ENCODE measurements around the gene RALA.
"Not testable (repeated sequence)": the region's sequence is repeated elsewhere in the genome, so short reads cannot be mapped to it uniquely, and the experiment has no call there.

RALA gene

GRCh38 chr7:39727231-39728012, 104.0 kb downstream of the RALA start:
- no peak for DNase-seq (ENCODE audit: low read depth)

DNA sequence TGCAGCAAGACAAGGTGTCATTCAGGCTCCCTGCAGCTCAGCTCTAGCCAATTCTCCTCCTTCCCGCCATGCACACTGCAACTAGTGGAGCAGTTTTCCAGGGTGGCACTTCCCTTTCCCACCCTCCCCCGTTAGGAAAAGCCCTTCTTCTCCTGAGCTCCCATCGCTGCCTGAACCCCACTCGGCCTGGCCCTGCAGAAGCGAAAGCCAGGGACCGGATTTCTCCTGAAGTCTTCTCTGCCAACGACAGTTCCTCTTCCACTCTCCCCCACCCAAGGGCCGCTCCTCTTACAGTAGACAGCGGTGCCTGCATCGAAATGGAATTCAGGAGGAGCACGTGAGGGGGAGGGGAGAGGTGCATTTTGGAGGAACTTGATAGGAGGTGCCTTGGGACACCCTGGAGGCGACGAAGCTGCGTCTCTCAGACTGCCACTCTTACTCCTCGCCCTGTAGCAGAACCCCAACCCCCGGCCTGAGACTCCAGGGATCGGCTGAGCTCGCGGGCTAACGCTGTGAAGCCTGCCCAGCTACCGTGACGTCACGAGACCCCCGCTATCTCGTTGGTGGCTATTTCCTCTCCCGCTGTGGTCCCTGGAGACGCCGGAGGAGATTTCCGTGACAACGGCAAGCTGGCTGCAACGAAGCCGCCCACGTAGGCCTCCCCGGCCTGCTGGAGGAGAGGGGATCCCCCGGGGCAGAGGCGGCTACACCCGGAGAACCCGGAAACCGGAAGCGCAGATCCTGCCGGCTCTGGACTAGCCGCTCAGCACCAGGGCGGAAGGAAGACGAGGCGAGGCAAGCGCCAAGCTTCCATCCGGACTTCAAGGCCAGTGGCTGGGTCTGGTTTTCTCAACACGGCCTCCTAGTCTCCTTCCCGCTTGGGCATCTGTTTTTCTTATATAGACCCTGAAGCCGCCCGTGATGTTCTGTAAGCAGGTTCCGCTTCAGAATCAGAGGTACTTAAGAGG, 109.7 kb downstream of the RALA start:
- DNase-seq (ENCODE audit: low read depth): peak; percentile 99

GRCh38 chr7:39733881-39734632, 110.7 kb downstream of the RALA start:
- DNase-seq (ENCODE audit: low read depth): peak; percentile 91

- DNase-seq (ENCODE audit: low read depth): no peak
Observed at GRCh38 chr7:39734633-39735004, 111.2 kb downstream of the RALA start.

- no peak for DNase-seq (ENCODE audit: low read depth)
Observed at GRCh38 chr7:39735903-39736302, 112.5 kb downstream of the RALA start.

DNA sequence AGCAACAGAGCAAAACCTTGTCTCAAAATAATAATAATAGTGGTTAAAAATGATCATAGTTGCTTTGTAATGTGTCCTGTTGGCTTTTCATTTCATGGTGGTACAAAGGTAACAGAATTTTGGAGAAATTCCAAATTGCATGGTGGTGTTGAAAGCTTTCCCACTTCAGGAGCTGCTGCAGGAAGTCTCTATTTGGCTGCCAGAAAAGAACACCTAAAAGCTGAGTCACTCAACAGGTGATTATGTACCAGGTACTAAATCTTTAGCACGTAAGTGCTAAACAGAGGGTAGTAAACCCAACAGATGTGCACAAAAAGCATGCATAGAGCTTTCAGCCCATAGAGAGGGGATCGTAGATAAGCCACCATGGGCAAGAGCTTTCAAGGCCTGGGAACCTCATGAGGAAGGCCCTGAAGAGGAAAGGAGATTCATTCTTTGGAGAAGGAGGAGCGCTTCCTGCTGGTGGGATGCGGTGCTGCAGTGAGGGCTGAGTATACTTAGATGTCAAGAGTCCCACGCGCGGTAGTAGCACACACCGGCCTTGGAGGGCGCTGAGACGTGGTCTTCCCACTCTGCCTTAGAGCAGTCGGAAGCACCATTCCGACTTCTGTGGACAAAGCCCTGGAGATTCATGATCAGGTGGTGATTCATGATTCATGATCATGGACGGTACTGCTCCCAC, 118.7 kb downstream of the RALA start:
- peak; percentile 44 for DNase-seq (ENCODE audit: low read depth)

- DNase-seq (ENCODE audit: low read depth): no peak
Observed at GRCh38 chr7:39744620-39745019, 121.2 kb downstream of the RALA start.

DNA sequence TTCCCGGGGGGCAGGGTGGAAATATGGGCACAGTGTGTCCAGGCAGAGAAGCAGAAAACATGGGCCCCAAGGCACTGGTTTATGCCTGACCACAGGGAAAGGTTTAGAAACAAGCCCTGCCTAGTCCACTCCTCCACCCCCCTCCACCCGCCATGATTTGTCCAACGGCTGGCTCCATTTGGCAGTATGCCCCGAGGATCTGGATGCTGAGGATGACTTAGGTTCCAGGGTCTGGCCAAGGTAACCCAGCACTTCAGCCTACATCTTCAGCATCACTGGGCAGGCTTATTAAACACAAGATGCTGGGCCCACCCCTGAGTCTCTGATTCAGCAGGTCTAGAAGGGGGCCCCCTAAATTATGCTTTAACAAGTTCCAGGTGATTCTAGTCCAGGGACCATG, 121.9 kb downstream of the RALA start:
- DNase-seq (ENCODE audit: low read depth): no peak

DNA sequence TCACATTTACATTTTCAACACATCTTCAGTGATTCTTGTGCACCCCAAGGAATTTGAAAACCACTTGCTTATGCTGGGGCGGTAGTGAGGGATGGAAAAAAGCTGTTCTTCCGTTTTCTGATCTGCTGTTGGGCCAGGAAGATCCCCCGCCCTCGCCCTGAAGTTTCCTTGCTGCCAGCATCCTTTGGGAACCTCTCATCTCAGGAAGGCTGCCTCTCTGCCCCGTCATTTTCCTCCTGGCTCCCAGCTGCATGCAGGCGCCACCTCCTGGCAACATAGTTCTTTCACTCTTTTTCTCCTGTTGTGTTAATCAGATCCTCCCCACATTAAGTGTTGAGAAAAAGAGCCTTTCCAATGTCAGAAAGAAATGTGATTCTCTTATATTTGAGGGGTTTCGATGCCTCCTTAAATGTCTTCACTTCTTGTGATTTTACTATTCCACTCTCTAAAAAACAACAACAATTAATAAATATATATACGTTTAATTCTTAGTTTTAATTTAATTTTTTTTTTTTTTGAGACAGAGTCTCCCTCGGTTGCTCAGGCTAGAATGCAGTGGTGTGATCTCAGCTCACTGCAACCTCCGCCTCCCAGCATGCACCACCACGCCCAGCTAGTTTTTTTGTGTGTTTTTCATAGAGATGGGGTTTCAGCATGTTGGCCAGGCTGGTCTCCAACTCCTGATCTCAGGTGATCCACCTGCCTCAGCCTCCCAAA, 122.9 kb downstream of the RALA start:
- peak; percentile 90 for DNase-seq (ENCODE audit: low read depth)

DNA sequence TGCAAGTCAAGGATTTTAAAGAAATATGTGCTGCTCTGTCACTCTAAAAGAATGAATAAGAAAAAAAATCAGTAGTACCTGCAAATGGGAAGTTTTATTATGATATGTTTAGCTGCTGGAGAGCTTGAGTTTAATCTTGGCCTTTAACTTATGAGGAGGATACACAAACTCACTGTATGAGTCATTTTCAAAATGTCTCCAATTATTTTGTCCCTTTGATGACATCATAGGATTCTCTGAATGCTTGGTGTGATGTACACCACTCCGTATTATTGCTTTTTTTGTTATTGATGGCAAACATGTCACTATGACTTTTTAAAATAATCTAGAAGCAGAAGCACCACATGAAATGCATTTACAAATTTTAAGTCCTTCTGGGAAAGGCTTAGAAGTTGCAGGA, 125.8 kb downstream of the RALA start:
- peak; percentile 74 for DNase-seq (ENCODE audit: low read depth)

GRCh38 chr7:39749717-39750116, 126.3 kb downstream of the RALA start:
- DNase-seq (ENCODE audit: low read depth): no peak

DNA sequence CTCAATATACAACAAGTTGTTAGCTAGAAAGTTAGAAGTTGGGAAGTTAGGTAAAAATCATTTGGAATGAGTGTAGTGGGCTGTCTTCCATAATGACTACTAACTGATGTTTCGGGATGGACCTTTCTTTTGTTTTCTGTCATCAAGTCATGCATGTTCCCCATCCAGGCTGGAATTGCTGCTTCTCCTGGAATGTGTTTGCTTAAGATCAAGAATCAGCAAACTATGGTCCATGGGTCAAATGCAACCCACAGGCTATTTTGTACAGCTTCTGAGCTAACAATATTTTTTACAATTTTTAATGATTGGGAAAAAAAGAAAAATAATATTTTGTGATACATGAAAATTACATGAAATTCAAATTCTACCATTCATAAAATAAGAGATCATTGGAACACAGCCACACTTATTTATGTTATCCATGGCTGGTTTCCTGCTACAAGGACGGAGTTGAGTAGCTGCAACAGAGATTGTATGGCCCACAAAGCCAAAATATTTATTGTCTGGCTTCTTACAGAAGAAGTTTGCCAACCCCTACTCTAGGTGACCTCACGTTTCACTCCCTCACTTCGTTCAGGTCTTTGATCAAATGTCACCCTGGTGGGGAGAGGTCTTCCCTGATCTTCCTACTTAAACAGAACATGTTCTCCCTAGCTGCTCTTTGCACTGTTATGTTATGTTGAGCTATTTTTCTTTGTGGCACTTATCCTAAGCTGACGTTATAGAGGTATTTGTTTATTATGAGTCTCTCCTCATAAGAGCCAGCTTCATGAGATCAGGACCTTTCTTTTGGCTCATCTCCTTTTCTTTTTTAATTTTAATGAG, 127.1 kb downstream of the RALA start:
- DNase-seq (ENCODE audit: low read depth): no peak

DNA sequence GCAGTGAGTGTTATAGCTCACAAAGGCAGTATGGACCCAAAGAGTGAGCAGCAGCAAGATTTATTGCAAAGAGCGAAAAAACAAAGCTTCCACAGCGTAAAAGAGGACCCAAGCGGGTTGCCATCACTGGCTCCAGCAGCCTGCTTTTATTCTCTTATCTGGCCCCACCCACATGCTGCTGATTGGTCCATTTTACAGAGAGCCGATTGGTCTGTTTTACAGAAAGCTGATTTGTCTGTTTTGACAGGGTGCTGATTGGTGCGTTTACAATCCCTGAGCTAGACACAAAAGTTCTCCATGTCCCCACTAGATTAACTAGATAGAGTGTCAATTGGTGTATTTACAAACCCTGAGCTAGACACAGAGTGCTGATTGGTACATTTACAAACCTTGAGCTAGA, 129.9 kb downstream of the RALA start:
- not testable (repeated sequence) for DNase-seq (ENCODE audit: low read depth)

- no peak for DNase-seq (ENCODE audit: low read depth)
Observed at GRCh38 chr7:39753823-39754325, 130.5 kb downstream of the RALA start.

DNA sequence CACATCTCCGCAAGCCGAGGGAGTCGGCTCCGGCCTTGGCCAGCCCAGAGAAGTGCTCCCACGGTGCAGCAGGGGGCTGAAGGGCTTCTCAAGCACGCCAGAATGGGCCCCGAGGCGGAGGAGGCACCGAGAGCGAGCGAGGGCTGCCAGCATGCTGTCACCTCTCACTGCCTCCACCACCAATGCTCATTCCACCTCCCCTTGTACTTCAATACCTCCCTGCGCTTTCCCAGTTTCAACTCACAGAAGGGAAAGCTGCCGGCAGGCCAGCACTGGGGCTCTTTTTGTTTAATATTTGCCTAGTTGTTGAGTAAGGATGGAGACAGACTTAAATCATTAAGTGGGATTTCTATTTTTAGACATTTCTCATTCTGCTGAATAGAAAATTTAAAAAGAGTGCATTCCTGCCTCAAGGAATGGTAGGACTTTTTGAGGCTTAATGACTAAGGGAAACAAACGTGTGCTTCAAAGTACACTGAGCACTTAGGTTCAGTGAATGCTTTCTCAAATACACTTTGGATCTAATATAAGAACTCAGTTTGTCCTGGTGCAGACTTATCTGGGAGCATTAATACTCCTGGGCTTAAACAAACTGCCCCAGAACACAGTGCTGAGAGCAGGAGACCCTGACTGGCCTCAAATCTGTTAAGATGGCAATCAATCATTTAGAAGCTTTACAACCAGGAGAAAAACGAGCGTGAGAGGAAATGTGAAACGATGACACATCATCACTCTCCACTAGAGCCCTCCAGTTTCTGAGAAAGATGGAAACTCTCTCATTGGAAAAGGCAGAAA, 131.2 kb downstream of the RALA start:
- peak; percentile 78 for DNase-seq (ENCODE audit: low read depth)

DNA sequence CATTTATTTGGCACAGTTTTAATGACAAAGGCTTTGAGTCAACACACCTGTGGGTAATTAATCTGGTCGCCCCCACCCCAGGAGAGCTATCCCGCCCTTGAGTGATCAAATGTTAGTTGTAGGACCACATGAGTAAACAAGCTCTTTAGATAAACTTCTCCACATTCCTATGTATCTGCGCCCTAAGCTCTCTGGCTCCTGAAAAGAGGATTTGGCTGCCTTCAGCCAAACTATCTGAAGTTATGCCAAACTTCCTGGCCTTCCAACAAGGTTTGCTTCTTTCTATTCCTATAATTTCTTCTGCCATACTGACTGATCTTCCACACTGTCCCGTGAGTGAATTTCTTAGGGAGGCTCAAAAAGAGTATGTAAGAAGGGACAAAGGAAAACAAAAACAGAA, 134.2 kb downstream of the RALA start:
- no peak for DNase-seq (ENCODE audit: low read depth)
